GM23338 (cell line): Measurements from ENCODE around the gene CCDC82. TPM values are rescaled to one million over a fixed set of nuclear protein-coding genes. Genes with fewer than 3 reads are reported as not detected.
A peak's percentile ranks its signal among the peaks of the same experiment; 100 is the strongest.

Experiments used
- ATAC-seq: fragments of 200-7000 bp; cut with Tn5 transposase; 3 replicates; pipeline ENCODE4 v1.9.1; 2020
- DNase-seq: peaks from one replicate; pipeline ENCODE4 v3.0.0-alpha.2; 2015; ENCODE audit warnings: low spot score
- H2AFZ ChIP-seq: fragments of 200-600 bp; sonication (generic); 2 replicates; pipeline ENCODE4 v1.8.0; 2016; ENCODE audit warnings: antibody characterized with exemption, mild to moderate bottlenecking, moderate library complexity
- H3F3A ChIP-seq: fragments of 200-600 bp; sonication (generic); replicated peaks from 2 replicates; pipeline ENCODE4 v1.8.0; 2017; ENCODE audit warnings: antibody characterized with exemption, mixed run types, low read depth
- H3K27ac ChIP-seq: fragments of 200-600 bp; sonication (generic); 2 replicates; pipeline ENCODE4 v1.6.1; 2016; ENCODE audit warnings: low read depth
- H3K27me3 ChIP-seq: fragments of 200-600 bp; sonication (generic); 2 replicates; pipeline ENCODE4 v1.8.0; 2016; ENCODE audit warnings: mild to moderate bottlenecking, mixed run types, moderate library complexity; ENCODE audit not compliant: insufficient read depth
- H3K36me3 ChIP-seq: fragments of 200-600 bp; sonication (generic); 2 replicates; pipeline ENCODE4 v1.8.0; 2016; ENCODE audit warnings: mild to moderate bottlenecking; ENCODE audit not compliant: insufficient read depth
- H3K4me1 ChIP-seq: fragments of 200-600 bp; sonication (generic); 2 replicates; pipeline ENCODE4 v1.8.0; 2016; ENCODE audit warnings: mild to moderate bottlenecking, moderate library complexity; ENCODE audit not compliant: insufficient read depth
- H3K4me2 ChIP-seq: fragments of 200-600 bp; sonication (generic); 2 replicates; pipeline ENCODE4 v1.7.1; 2017; ENCODE audit warnings: mixed run types
- H3K4me3 ChIP-seq: fragments of 200-600 bp; sonication (generic); 2 replicates; pipeline ENCODE4 v1.6.1; 2016; ENCODE audit warnings: mixed run types
- H3K79me2 ChIP-seq: fragments of 200-600 bp; sonication (generic); replicated peaks from 2 replicates; pipeline ENCODE4 v1.8.0; 2017; ENCODE audit warnings: mild to moderate bottlenecking; ENCODE audit not compliant: insufficient read depth
- H3K9me2 ChIP-seq: fragments of 200-600 bp; sonication (generic); 2 replicates; pipeline ENCODE4 v1.8.0; 2017; ENCODE audit not compliant: insufficient read depth
- H4K20me1 ChIP-seq: fragments of 200-600 bp; sonication (generic); replicated peaks from 2 replicates; pipeline ENCODE4 v1.8.0; 2017; ENCODE audit warnings: mild to moderate bottlenecking; ENCODE audit not compliant: insufficient read depth
- H3K27ac Mint-ChIP-seq: 2 replicates; pipeline ENCODE4 v1.8.0; 2020; ENCODE audit warnings: inconsistent platforms, mild to moderate bottlenecking, moderate library complexity, mixed read lengths
- H3K27me3 Mint-ChIP-seq: 3 replicates; pipeline ENCODE4 v1.8.0; 2022; ENCODE audit warnings: low read depth, mild to moderate bottlenecking, moderate library complexity, mixed read lengths, inconsistent platforms; ENCODE audit not compliant: insufficient read depth, poor library complexity
- H3K36me3 Mint-ChIP-seq: 3 replicates; pipeline ENCODE4 v1.8.0; 2021; ENCODE audit warnings: low read depth, mild to moderate bottlenecking, inconsistent platforms, moderate library complexity, mixed read lengths
- H3K4me1 Mint-ChIP-seq: 3 replicates; pipeline ENCODE4 v1.8.0; 2020; ENCODE audit warnings: mild to moderate bottlenecking, inconsistent platforms, mixed read lengths
- H3K4me3 Mint-ChIP-seq: 3 replicates; pipeline ENCODE4 v1.8.0; 2021; ENCODE audit warnings: moderate library complexity, mild to moderate bottlenecking, inconsistent platforms, mixed read lengths
- H3K9me3 Mint-ChIP-seq: 3 replicates; pipeline ENCODE4 v1.8.0; 2020; ENCODE audit warnings: moderate library complexity, mild to moderate bottlenecking, inconsistent platforms, mixed read lengths
- CREB1 ChIP-seq: fragments of 250-450 bp; sonication (Bioruptor Pico); IDR thresholded peaks from 2 replicates; pipeline ENCODE4 v1.5.0; 2020; ENCODE audit warnings: low read depth, mild to moderate bottlenecking, moderate library complexity
- CTCF ChIP-seq, 2 experiments: fragments of 200-600 bp in 1 of 2; sonication (generic) in 1 of 2; conservative IDR thresholded peaks; 2 replicates each; pipeline versions ENCODE4 v1.5.1 to v1.6.1; 2016 to 2017; ENCODE audit warnings: antibody characterized with exemption in 2 of 2, low read depth in 2 of 2, mild to moderate bottlenecking in 2 of 2, moderate library complexity in 1 of 2
- EZH2 ChIP-seq: fragments of 200-600 bp; sonication (generic); IDR thresholded peaks from one replicate; pipeline ENCODE4 v1.8.0; 2017; ENCODE audit warnings: antibody characterized with exemption, mild to moderate bottlenecking, low read depth; ENCODE audit not compliant: unreplicated experiment
- EZH2phosphoT487 ChIP-seq: fragments of 200-600 bp; sonication (generic); IDR thresholded peaks from one replicate; pipeline ENCODE4 v1.8.1; 2018; ENCODE audit warnings: antibody characterized with exemption; ENCODE audit not compliant: unreplicated experiment
- JUNB ChIP-seq: IDR thresholded peaks from one replicate; pipeline ENCODE4 v1.6.1; 2016; ENCODE audit warnings: antibody characterized with exemption; ENCODE audit not compliant: unreplicated experiment
- NANOG ChIP-seq: IDR thresholded peaks from 2 replicates; pipeline ENCODE4 v1.6.1; 2016; ENCODE audit warnings: antibody characterized with exemption, borderline replicate concordance
- POLR2AphosphoS5 ChIP-seq: IDR thresholded peaks from 2 replicates; pipeline ENCODE4 v1.6.1; 2016; ENCODE audit warnings: antibody characterized with exemption, low read depth
- REST ChIP-seq: IDR thresholded peaks from one replicate; pipeline ENCODE4 v1.6.1; 2018; ENCODE audit warnings: antibody characterized with exemption; ENCODE audit not compliant: unreplicated experiment
- STAT1 ChIP-seq: IDR thresholded peaks from one replicate; pipeline ENCODE4 v1.6.1; 2016; ENCODE audit warnings: antibody characterized with exemption; ENCODE audit not compliant: unreplicated experiment
- ZNF114 ChIP-seq: fragments of 250-450 bp; sonication (Bioruptor Pico); IDR thresholded peaks from 2 replicates; pipeline ENCODE4 v1.5.0; 2020; ENCODE audit warnings: mild to moderate bottlenecking, moderate library complexity
- ZNF331 ChIP-seq: fragments of 250-450 bp; sonication (Bioruptor Pico); IDR thresholded peaks from 2 replicates; pipeline ENCODE4 v1.5.0; 2020; ENCODE audit warnings: low read depth, mild to moderate bottlenecking, moderate library complexity
- ZNF462 ChIP-seq: fragments of 250-450 bp; sonication (Bioruptor Pico); IDR thresholded peaks from 2 replicates; pipeline ENCODE4 v1.5.0; 2020; ENCODE audit warnings: mild to moderate bottlenecking, moderate library complexity
- polyA plus RNA-seq: library from polyadenylated mRNA; unstranded; fragments of >200 nt; fragmentation: Nextera tagmentation; extraction: Ambion mirVana; gene quantifications from 2 replicates; pipeline ENCODE4 v1.2.1, GENCODE V29; 2016
- total RNA-seq: library from RNA; depleted of rRNA; stranded (reverse); fragments of >200 nt; shearing (Covaris generic); gene quantifications from 2 replicates; pipeline ENCODE4 v1.2.3, GENCODE V29; 2014
- TF ChIP-seq, protein P1 (sequence below): IDR thresholded peaks from 2 replicates; pipeline ENCODE4 v1.6.1; 2016; ENCODE audit warnings: antibody characterized with exemption

CCDC82 gene
- total and polyA plus RNA-seq, 2 experiments from 2014 or later, result 15.7 to 45.8 TPM

GRCh38 chr11:96306600-96306932 lies 83.1 kb downstream of the CCDC82 start:
- DNase-seq, result no peak
- H2AFZ ChIP-seq, result no peak overlapping the region
- H3K4me1 Mint-ChIP-seq, result peaks cover 36% of the 10 kb centered on the region
- no peaks in the 10 kb centered on the region for H3K9me3 Mint-ChIP-seq
- peaks cover 39% of the 10 kb centered on the region for H3K4me1 ChIP-seq
- no peak overlapping the region for H3K4me3 Mint-ChIP-seq
- no peak for ATAC-seq
- H3K27ac Mint-ChIP-seq, result peak overlapping the region; percentile 40; the same call in 1 of the 2 replicates
- H3K9me2 ChIP-seq, result no peaks in the 10 kb centered on the region
- no peaks in the 10 kb centered on the region for H3K36me3 ChIP-seq
- H3K79me2 ChIP-seq, result peaks cover 4% of the 10 kb centered on the region; the same call in 1 of the 2 replicates
- H3K36me3 Mint-ChIP-seq, result no peaks in the 10 kb centered on the region
- H4K20me1 ChIP-seq, result no peaks in the 10 kb centered on the region
- H3K27me3 Mint-ChIP-seq, result no peaks in the 10 kb centered on the region
- H3F3A ChIP-seq, result no peaks in the 10 kb centered on the region
- no peak overlapping the region for H3K4me3 ChIP-seq
- no peaks in the 10 kb centered on the region for H3K27me3 ChIP-seq
- TF ChIP-seq NANOG, result no peak
- TF ChIP-seq POLR2AphosphoS5, result no peak
- no peak for TF ChIP-seq EZH2
- TF ChIP-seq EZH2phosphoT487, result no peak
- TF ChIP-seq ZNF462 (CRISPR knock-in tag), result no peak
- TF ChIP-seq JUNB, result no peak
- TF ChIP-seq, protein P1, sequence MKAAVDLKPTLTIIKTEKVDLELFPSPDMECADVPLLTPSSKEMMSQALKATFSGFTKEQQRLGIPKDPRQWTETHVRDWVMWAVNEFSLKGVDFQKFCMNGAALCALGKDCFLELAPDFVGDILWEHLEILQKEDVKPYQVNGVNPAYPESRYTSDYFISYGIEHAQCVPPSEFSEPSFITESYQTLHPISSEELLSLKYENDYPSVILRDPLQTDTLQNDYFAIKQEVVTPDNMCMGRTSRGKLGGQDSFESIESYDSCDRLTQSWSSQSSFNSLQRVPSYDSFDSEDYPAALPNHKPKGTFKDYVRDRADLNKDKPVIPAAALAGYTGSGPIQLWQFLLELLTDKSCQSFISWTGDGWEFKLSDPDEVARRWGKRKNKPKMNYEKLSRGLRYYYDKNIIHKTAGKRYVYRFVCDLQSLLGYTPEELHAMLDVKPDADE, result no peak
- TF ChIP-seq ZNF331 (CRISPR knock-in tag), result no peak
- no peak for TF ChIP-seq REST
- no peak for TF ChIP-seq ZNF114 (CRISPR knock-in tag)
- TF ChIP-seq CREB1 (CRISPR knock-in tag), result no peak
- TF ChIP-seq CTCF (conservative IDR thresholded peaks at IDR 0.05; ENCODE audit: low read depth in 2 of 2), result no peak
- no peak for TF ChIP-seq STAT1
- peak overlapping the region; percentile 64 for H3K4me2 ChIP-seq
- peak overlapping the region; percentile 46; the same call in 1 of the 2 replicates for H3K27ac ChIP-seq
